H1 (cell line): ENCODE data around the gene PHLPP1. TPM values are rescaled to one million over a fixed set of nuclear protein-coding genes. Genes with fewer than 3 reads are reported as not detected.

Source experiments
- CTCF ChIA-PET: fragments of 300-600 bp; sonication (Branson Sonifier 250); formaldehyde crosslinking; loops from one replicate; lab custom pipeline; 2021; ENCODE audit not compliant: partially characterized antibody; lab: Charles Lee
- POLR2A ChIA-PET: fragments of 300-600 bp; sonication (Branson Sonifier 250); formaldehyde crosslinking; loops from one replicate; lab custom pipeline; 2021; ENCODE audit warnings: inconsistent platforms; ENCODE audit not compliant: partially characterized antibody; lab: Charles Lee
- DNase-seq, 2 experiments: peaks; one replicate each; pipeline versions ENCODE4 v3.0.0 to v3.0.0-alpha.2; 2010 to 2022; ENCODE audit warnings: low spot score in 2 of 2, low read depth in 1 of 2, mixed read lengths in 1 of 2
- FAIRE-seq: peaks from 2 replicates; lab custom pipeline; 2011; peaks lifted over from hg19 to GRCh38; lab: Jason Lieb, UNC
- H2AFZ ChIP-seq: 2 replicates; pipeline ENCODE4 v1.8.1; 2012; ENCODE audit warnings: low read length, inconsistent platforms
- H2AK5ac ChIP-seq: 2 replicates; pipeline ENCODE4 v1.6.1; 2013; ENCODE audit warnings: low read depth, low read length
- H2BK120ac ChIP-seq: replicated peaks from 2 replicates; pipeline ENCODE3; 2013; ENCODE audit warnings: low read depth, low read length, inconsistent platforms
- H2BK12ac ChIP-seq: 2 replicates; pipeline ENCODE4 v1.6.1; 2013; ENCODE audit warnings: low read depth, low read length
- H2BK15ac ChIP-seq: 2 replicates; pipeline ENCODE4 v1.6.1; 2013; ENCODE audit warnings: low read length
- H2BK20ac ChIP-seq: 2 replicates; pipeline ENCODE4 v1.6.1; 2013; ENCODE audit warnings: low read length
- H2BK5ac ChIP-seq: 2 replicates; pipeline ENCODE4 v1.6.1; 2013; ENCODE audit warnings: low read depth, low read length
- H3K14ac ChIP-seq: 2 replicates; pipeline ENCODE4 v1.6.1; 2013; ENCODE audit warnings: inconsistent platforms; ENCODE audit not compliant: insufficient read length
- H3K18ac ChIP-seq: 2 replicates; pipeline ENCODE4 v1.6.1; 2013; ENCODE audit warnings: low read length; ENCODE audit errors: extremely low read depth
- H3K23ac ChIP-seq: 2 replicates; pipeline ENCODE4 v1.6.1; 2013; ENCODE audit warnings: inconsistent platforms; ENCODE audit not compliant: insufficient read length
- H3K23me2 ChIP-seq: 2 replicates; pipeline ENCODE4 v1.6.1; 2013; ENCODE audit warnings: low read depth, low read length
- H3K27ac ChIP-seq: 2 replicates; pipeline ENCODE4 v1.6.1; 2011; ENCODE audit warnings: low read depth, low read length, inconsistent platforms
- H3K27me3 ChIP-seq, 4 experiments: replicated peaks in 1 of 4; 1 replicate in 1 of 4; 2 replicates in 3 of 4; pipeline versions ENCODE4 v1.6.1 to v1.8.1; 2011 to 2013; ENCODE audit warnings: low read length in 3 of 4, mild to moderate bottlenecking in 3 of 4, inconsistent platforms in 2 of 4, mixed read lengths in 2 of 4, moderate library complexity in 1 of 4; ENCODE audit not compliant: control insufficient read depth in 3 of 4, insufficient read depth in 3 of 4; ENCODE audit errors: extremely low read depth in 1 of 4
- H3K36me3 ChIP-seq, 4 experiments: 2 replicates each; pipeline versions ENCODE4 v1.6.1 to v1.8.1; 2011 to 2013; ENCODE audit warnings: mild to moderate bottlenecking in 4 of 4, low read length in 3 of 4, moderate library complexity in 2 of 4, control low read depth in 1 of 4, inconsistent platforms in 1 of 4; ENCODE audit not compliant: insufficient read depth in 4 of 4, control insufficient read depth in 2 of 4
- H3K4ac ChIP-seq: replicated peaks from 2 replicates; pipeline ENCODE3; 2013; ENCODE audit warnings: low read length, low read depth, mixed read lengths, inconsistent platforms; ENCODE audit not compliant: insufficient read length
- H3K4me1 ChIP-seq, 4 experiments: replicated peaks in 1 of 4; 1 replicate in 1 of 4; 2 replicates in 3 of 4; pipeline versions ENCODE4 v1.6.1 to v1.8.1; 2011 to 2013; ENCODE audit warnings: low read length in 3 of 4, inconsistent platforms in 2 of 4, mixed read lengths in 1 of 4; ENCODE audit not compliant: insufficient read depth in 4 of 4, control insufficient read depth in 3 of 4
- H3K4me2 ChIP-seq, 2 experiments: 2 replicates each; pipeline versions ENCODE4 v1.6.1 to v1.8.1; 2011 to 2013; ENCODE audit warnings: low read depth in 2 of 2, low read length in 2 of 2, control low read depth in 1 of 2, inconsistent platforms in 1 of 2, mild to moderate bottlenecking in 1 of 2; ENCODE audit not compliant: insufficient read depth in 1 of 2
- H3K4me3 ChIP-seq, 4 experiments: fragments of 200-600, 300-600 bp in 1 of 4; sonication (generic), shearing (Covaris generic), sonication (Bioruptor Twin) in 1 of 4; 2 replicates each; pipeline versions ENCODE4 v1.5.1 to v1.8.1; 2011 to 2016; ENCODE audit warnings: low read length in 4 of 4, low read depth in 3 of 4, control low read depth in 2 of 4, inconsistent platforms in 2 of 4, mild to moderate bottlenecking in 2 of 4, mixed read lengths in 1 of 4, moderate library complexity in 1 of 4; ENCODE audit not compliant: insufficient read depth in 2 of 4; ENCODE audit errors: extremely low read depth in 1 of 4
- H3K56ac ChIP-seq: replicated peaks from 2 replicates; pipeline ENCODE3; 2013; ENCODE audit warnings: low read depth, mild to moderate bottlenecking, mixed read lengths, low read length, inconsistent platforms; ENCODE audit not compliant: insufficient read length
- H3K79me1 ChIP-seq: 2 replicates; pipeline ENCODE4 v1.6.1; 2013; ENCODE audit warnings: low read depth, low read length, control low read depth
- H3K79me2 ChIP-seq, 2 experiments: 2 replicates each; pipeline versions ENCODE4 v1.6.1 to v1.8.1; 2012 to 2013; ENCODE audit warnings: low read length in 2 of 2, mild to moderate bottlenecking in 2 of 2, inconsistent platforms in 1 of 2; ENCODE audit not compliant: insufficient read depth in 2 of 2, control insufficient read depth in 1 of 2
- H3K9ac ChIP-seq, 4 experiments: replicated peaks in 1 of 4; 1 replicate in 1 of 4; 2 replicates in 3 of 4; pipeline versions ENCODE4 v1.6.1 to v1.8.1; 2011 to 2013; ENCODE audit warnings: low read depth in 3 of 4, low read length in 3 of 4, control low read depth in 2 of 4, mild to moderate bottlenecking in 2 of 4, moderate library complexity in 2 of 4, inconsistent platforms in 1 of 4; ENCODE audit errors: extremely low read depth in 1 of 4
- H3K9me3 ChIP-seq, 2 experiments: 2 replicates each; pipeline versions ENCODE4 v1.6.1 to v1.8.1; 2012 to 2013; ENCODE audit warnings: mild to moderate bottlenecking in 2 of 2, moderate library complexity in 2 of 2, control low read depth in 1 of 2, inconsistent platforms in 1 of 2, low read depth in 1 of 2, low read length in 1 of 2, mixed read lengths in 1 of 2; ENCODE audit not compliant: insufficient read depth in 2 of 2
- H4K20me1 ChIP-seq, 2 experiments: replicated peaks in 1 of 2; 2 replicates each; pipeline versions ENCODE3 to v1.8.1; 2011 to 2013; ENCODE audit warnings: inconsistent platforms in 2 of 2, low read length in 2 of 2, mild to moderate bottlenecking in 1 of 2; ENCODE audit not compliant: insufficient read depth in 2 of 2, control insufficient read depth in 1 of 2
- H4K5ac ChIP-seq: 2 replicates; pipeline ENCODE4 v1.6.1; 2013; ENCODE audit warnings: low read length, low read depth, mixed read lengths, inconsistent platforms; ENCODE audit not compliant: insufficient read length
- H4K8ac ChIP-seq: 2 replicates; pipeline ENCODE4 v1.8.0; 2013; ENCODE audit warnings: mild to moderate bottlenecking, moderate library complexity, low read length, inconsistent platforms; ENCODE audit not compliant: insufficient read depth; ENCODE audit errors: extremely low read depth
- H4K91ac ChIP-seq: replicated peaks from 2 replicates; pipeline ENCODE3; 2013; ENCODE audit warnings: low read length, mixed read lengths, inconsistent platforms; ENCODE audit not compliant: insufficient read length
- POU5F1 ChIP-seq: IDR thresholded peaks from 2 replicates; pipeline ENCODE4 v1.6.1; 2011; ENCODE audit warnings: low read depth, mild to moderate bottlenecking, low read length, moderate library complexity
- RFX5 ChIP-seq: IDR thresholded peaks from 2 replicates; pipeline ENCODE4 v1.6.1; 2011; ENCODE audit warnings: low read depth, low read length, improper control_type of control experiment, borderline replicate concordance
- ZNF274 ChIP-seq: IDR thresholded peaks from 2 replicates; pipeline ENCODE4 v1.7.0; 2012; ENCODE audit warnings: low read length, borderline replicate concordance; ENCODE audit errors: extremely low read depth
- WGBS, 2 experiments: shearing (Covaris generic) in 1 of 2; methylation state at CpG; one replicate each; pipeline versions ENCODE4 v1.1.6 to v1.1.7; 2013 to 2015; ENCODE audit warnings: low lambda C conversion rate in 2 of 2, mixed read lengths in 2 of 2, inconsistent platforms in 1 of 2, low coverage in 1 of 2, missing lambda C conversion rate in 1 of 2; ENCODE audit not compliant: insufficient replicate concordance in 2 of 2, insufficient coverage in 1 of 2, insufficient read length in 1 of 2; ENCODE audit errors: extremely low coverage in 1 of 2, missing lambda C conversion rate in 1 of 2; 5-methylcytosine and 5-hydroxymethylcytosine counted together
- polyA plus RNA-seq, 7 experiments: library from polyadenylated mRNA; depleted of rRNA in 3 of 7; stranded (reverse) in 5 of 7; unstranded in 2 of 7; fragments of >200 nt in 5 of 7; fragments of 200-250 nt in 2 of 7; gene quantifications; 1 replicate in 5 of 7; 2 replicates in 1 of 7; 4 replicates in 1 of 7; pipeline versions ENCODE4 v1.2.1 to v1.2.3, GENCODE V29; 2011 to 2013; ENCODE audit warnings: missing spikeins in 2 of 7, mixed read lengths in 2 of 7
- total RNA-seq: library from RNA; stranded (reverse); fragmentation: NEBNext Ultra II Directional; extraction: Animal tissue kit (Norgen Biotek cat#: 25700); gene quantifications from 2 replicates; pipeline ENCODE4 v1.2.1, GENCODE V29; 2021

The PHLPP1 gene
- total and polyA plus RNA-seq, 2 of the 8 experiments (the other 6 are each of a cell fraction or from before 2014, with no cell fraction given), result 28.0 to 66.3 TPM

DNA sequence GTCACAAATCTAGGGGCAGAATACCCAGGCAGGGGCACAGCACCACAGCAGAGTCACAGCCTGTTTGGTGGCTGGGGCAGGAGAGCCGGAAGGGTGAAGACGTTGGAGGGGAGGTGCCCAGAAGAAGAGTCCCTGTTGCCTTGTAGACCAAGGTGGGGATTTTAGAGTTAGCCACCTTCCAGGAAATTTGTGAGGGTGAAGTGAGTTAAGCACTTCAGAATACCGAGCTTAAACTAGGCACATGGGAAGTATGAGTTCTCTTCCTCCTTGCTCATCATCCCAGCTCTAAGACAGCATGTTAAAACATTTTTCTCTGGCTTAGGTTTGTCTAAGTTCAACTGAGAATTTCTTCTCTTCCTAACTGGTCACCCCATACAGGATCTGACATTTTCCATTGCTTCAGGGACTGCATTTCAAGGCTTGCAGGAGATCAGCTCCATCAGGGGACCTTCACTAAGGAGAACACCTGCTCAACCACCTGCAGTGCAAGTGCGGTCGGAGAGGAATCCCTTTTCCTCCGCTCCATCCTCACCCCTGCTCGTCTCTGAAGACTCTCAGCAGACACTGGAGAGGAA lies 26.5 kb upstream of the PHLPP1 start:
- H3K56ac ChIP-seq, result no peak overlapping the region
- no peak overlapping the region for H3K14ac ChIP-seq
- no peak overlapping the region for H2BK120ac ChIP-seq
- H3K23ac ChIP-seq, result no peak overlapping the region
- no peaks in the 10 kb centered on the region for H3K36me3 ChIP-seq
- H3K23me2 ChIP-seq, result no peaks in the 10 kb centered on the region; the same call in 1 of the 2 replicates
- no peak overlapping the region for H4K8ac ChIP-seq
- peak; percentile 73 for TF ChIP-seq ZNF274
- TF ChIP-seq POU5F1, result no peak
- TF ChIP-seq RFX5, result no peak
- no peak overlapping the region for H3K27ac ChIP-seq
- no peak overlapping the region for H3K4me2 ChIP-seq
- H3K4me3 ChIP-seq, result no peak overlapping the region
- H4K20me1 ChIP-seq, result no peaks in the 10 kb centered on the region
- H2AFZ ChIP-seq, result no peak overlapping the region
- H4K91ac ChIP-seq, result no peak overlapping the region
- POLR2A ChIA-PET, result no interaction called here
- no peaks in the 10 kb centered on the region for H3K4me1 ChIP-seq
- no peak overlapping the region for H2BK15ac ChIP-seq
- H3K9me3 ChIP-seq, result peaks cover 6 to 9% of the 10 kb centered on the region in 2 experiments
- H3K18ac ChIP-seq, result no peak overlapping the region
- no peak for DNase-seq
- no peak overlapping the region for H2BK5ac ChIP-seq
- H3K79me2 ChIP-seq, result no peaks in the 10 kb centered on the region
- H4K5ac ChIP-seq, result no peak overlapping the region
- 95% methylated on average over 7 of the region's 7 CpGs; no CpG with 5 or more reads in 1 of the 2 experiments for WGBS, 2 experiments
- no peak overlapping the region for H2AK5ac ChIP-seq
- no peaks in the 10 kb centered on the region for H3K27me3 ChIP-seq
- FAIRE-seq, result no peak
- H2BK20ac ChIP-seq, result no peak overlapping the region
- no peak overlapping the region for H2BK12ac ChIP-seq
- no peaks in the 10 kb centered on the region for H3K79me1 ChIP-seq
- H3K4ac ChIP-seq, result no peak overlapping the region
- CTCF ChIA-PET, result no interaction called here
- no peak overlapping the region for H3K9ac ChIP-seq
